ENCODE results near the gene TMEM108. TPM values are rescaled to one million over a fixed set of nuclear protein-coding genes. Genes with fewer than 3 reads are reported as not detected.

Gene TMEM108
- total and polyA plus RNA-seq, 9 donors: under 0.01 to 4.2 (median 0.46) TPM; not detected in 2

DNA sequence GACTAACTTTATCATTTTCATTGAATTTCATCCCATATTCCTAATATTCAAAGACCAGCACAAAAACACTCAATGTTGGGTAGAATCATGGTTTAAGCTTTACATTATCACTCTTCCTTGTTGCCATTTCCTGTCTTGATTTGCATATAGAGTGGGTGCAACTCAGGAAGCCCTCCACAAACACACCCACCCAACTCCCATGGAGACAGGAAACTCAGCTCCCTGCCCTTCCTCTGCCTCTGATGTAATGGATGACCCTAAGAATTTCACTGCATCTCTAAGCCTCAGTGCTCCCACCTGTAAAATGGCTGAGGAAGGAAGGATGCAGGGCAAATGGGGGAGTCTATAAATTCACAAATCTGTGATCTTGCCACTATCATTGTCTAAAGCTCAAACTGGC lies 263.5 kb downstream of the TMEM108 start:
- intact Hi-C loops (cut with DNase I): no loop called here
- TF ChIP-seq, protein P1, sequence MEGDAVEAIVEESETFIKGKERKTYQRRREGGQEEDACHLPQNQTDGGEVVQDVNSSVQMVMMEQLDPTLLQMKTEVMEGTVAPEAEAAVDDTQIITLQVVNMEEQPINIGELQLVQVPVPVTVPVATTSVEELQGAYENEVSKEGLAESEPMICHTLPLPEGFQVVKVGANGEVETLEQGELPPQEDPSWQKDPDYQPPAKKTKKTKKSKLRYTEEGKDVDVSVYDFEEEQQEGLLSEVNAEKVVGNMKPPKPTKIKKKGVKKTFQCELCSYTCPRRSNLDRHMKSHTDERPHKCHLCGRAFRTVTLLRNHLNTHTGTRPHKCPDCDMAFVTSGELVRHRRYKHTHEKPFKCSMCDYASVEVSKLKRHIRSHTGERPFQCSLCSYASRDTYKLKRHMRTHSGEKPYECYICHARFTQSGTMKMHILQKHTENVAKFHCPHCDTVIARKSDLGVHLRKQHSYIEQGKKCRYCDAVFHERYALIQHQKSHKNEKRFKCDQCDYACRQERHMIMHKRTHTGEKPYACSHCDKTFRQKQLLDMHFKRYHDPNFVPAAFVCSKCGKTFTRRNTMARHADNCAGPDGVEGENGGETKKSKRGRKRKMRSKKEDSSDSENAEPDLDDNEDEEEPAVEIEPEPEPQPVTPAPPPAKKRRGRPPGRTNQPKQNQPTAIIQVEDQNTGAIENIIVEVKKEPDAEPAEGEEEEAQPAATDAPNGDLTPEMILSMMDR (IDR thresholded peaks at IDR 0.05): no peak
- TF ChIP-seq EP300 (IDR thresholded peaks at IDR 0.05): no peak
- TF ChIP-seq POLR2A (IDR thresholded peaks at IDR 0.05): no peak
- Histone ChIP-seq H3K4me1 (ENCODE audit: insufficient read depth) (no peaks in the 10 kb centered on the region), H3K36me3 (no peaks in the 10 kb centered on the region), H3K27me3 (no peaks in the 10 kb centered on the region), H3K9me3 (no peaks in the 10 kb centered on the region), H3K27ac (no peak overlapping the region), H3K4me3 (no peak overlapping the region)
- no peak for DNase-seq

DNA sequence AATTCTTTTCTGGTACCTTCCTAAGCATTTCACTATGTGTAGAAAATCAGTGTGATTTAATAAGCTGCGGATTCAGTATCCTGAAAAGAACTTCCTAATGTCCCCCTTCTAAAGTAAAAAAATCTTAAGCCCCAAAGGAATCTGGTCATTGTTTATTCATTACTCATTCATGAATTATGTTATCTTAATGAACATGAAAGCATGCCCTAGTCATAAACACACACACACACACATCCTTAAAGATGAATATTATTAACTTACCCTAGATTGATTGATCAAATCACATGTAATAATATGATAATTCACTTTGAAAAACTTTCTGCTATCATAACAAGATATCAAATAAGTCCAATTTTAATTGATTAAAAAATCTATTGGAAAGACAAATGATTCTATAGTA lies 265.2 kb downstream of the TMEM108 start:
- H3K4me3 ChIP-seq: no peak overlapping the region
- H3K36me3 ChIP-seq: no peaks in the 10 kb centered on the region
- H3K27ac ChIP-seq: no peak overlapping the region
- DNase-seq: no peak
- intact Hi-C loops (cut with DNase I): no loop called here
- H3K9me3 ChIP-seq: no peaks in the 10 kb centered on the region
- H3K4me1 ChIP-seq (ENCODE audit: insufficient read depth): no peaks in the 10 kb centered on the region
- TF ChIP-seq POLR2A (IDR thresholded peaks at IDR 0.05): no peak
- no peak for TF ChIP-seq EP300 (IDR thresholded peaks at IDR 0.05)
- TF ChIP-seq, protein P1 (IDR thresholded peaks at IDR 0.05): no peak
- no peaks in the 10 kb centered on the region for H3K27me3 ChIP-seq
- 89 to 96% (median 94%) methylated on average over 1 of the region's 1 CpG for WGBS, 3 donors

DNA sequence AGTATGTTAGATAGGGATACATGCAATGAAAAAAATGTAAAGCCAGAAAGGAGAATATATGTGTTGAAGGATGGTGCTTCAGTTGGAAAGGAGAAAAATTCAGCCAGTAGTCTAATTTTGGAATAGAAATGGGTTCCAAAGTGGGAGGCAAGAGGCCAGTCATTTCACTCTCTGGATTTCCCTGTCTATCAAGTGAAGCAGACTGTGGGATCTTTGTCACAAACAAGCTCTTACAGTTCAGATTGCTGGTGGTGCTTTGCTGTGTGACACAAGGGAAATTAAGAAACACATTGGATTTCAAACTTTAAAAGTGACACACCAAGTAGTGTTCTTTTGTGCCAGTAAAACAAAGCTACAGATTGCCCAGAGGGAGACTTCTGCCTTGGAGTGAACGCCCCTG lies 279.7 kb downstream of the TMEM108 start:
- no peaks in the 10 kb centered on the region for H3K9me3 ChIP-seq
- intact Hi-C loops (cut with DNase I): no loop called here
- DNase-seq: no peak
- H3K27me3 ChIP-seq: no peaks in the 10 kb centered on the region
- no peak for TF ChIP-seq EP300 (IDR thresholded peaks at IDR 0.05)
- no peak for TF ChIP-seq POLR2A (IDR thresholded peaks at IDR 0.05)
- TF ChIP-seq, protein P1 (IDR thresholded peaks at IDR 0.05): no peak
- no peaks in the 10 kb centered on the region for H3K36me3 ChIP-seq
- no peak overlapping the region for H3K4me3 ChIP-seq
- H3K4me1 ChIP-seq (ENCODE audit: insufficient read depth): no peaks in the 10 kb centered on the region
- 80 to 95% (median 89%) methylated on average over 1 of the region's 1 CpG for WGBS, 3 donors
- no peak overlapping the region for H3K27ac ChIP-seq

DNA sequence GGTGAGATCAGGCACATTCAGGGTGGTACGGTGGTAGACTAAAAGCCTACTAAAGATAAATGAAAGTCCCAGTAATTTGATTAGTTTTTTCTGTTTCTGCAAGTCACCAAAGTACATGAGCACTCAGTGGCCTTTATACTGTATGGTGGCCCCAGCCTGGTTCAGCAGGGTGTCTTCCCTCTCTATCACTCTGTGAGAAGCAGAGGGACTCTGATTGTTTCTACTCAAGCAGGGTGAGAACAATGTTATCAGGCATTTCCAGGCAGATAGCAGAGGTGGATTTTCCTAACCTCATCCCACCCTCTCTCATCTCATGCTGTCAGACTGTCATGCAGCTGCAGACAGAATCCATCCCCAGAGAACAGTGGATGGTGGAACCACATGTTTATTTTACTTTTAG lies 290.2 kb downstream of the TMEM108 start:
- no peak overlapping the region for H3K27ac ChIP-seq
- no peaks in the 10 kb centered on the region for H3K36me3 ChIP-seq
- no peaks in the 10 kb centered on the region for H3K27me3 ChIP-seq
- H3K4me3 ChIP-seq: no peak overlapping the region
- WGBS, 3 donors: 86 to 96% (median 86%) methylated on average over 1 of the region's 1 CpG
- no peak for DNase-seq
- no peaks in the 10 kb centered on the region for H3K9me3 ChIP-seq
- no peak for TF ChIP-seq EP300 (IDR thresholded peaks at IDR 0.05)
- TF ChIP-seq, protein P1 (IDR thresholded peaks at IDR 0.05): no peak
- no peak for TF ChIP-seq POLR2A (IDR thresholded peaks at IDR 0.05)
- intact Hi-C loops (cut with DNase I): no loop called here
- H3K4me1 ChIP-seq (ENCODE audit: insufficient read depth): no peaks in the 10 kb centered on the region

DNA sequence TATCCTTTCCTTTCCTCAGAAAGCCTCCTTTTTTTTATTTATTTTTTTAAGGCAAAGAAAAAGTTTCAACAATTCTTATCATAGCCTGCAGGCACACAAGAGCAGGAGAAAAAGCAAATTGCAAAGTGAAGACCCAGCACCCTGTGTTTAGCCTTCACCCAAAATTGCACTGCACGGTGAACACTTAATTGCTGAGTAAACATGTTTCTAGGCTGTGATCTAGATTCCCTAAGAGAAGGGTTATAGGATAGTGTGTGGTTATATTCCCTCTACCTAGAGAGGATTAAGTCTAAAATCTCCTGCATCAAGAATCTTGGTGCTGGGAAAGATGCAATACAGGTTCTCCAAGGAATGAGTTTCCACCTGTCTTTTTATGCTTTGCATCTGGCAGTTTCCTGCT lies 291.4 kb downstream of the TMEM108 start:
- H3K27me3 ChIP-seq: no peaks in the 10 kb centered on the region
- H3K36me3 ChIP-seq: no peaks in the 10 kb centered on the region
- TF ChIP-seq EP300 (IDR thresholded peaks at IDR 0.05) (no peak), POLR2A (IDR thresholded peaks at IDR 0.05) (no peak)
- TF ChIP-seq, protein P1 (IDR thresholded peaks at IDR 0.05): no peak
- 9 to 43% (median 31%) methylated on average over 1 of the region's 1 CpG for WGBS, 3 donors
- no peak for DNase-seq
- no peak overlapping the region for H3K4me3 ChIP-seq
- H3K27ac ChIP-seq: no peak overlapping the region
- intact Hi-C loops (cut with DNase I): no loop called here
- H3K9me3 ChIP-seq: no peaks in the 10 kb centered on the region
- no peaks in the 10 kb centered on the region for H3K4me1 ChIP-seq (ENCODE audit: insufficient read depth)
